CD4-positive, alpha-beta T cell treated with Interleukin-6 for 4 hours (primary cell): ENCODE results near the gene GEMIN5.

Source experiments
- DNase-seq: peaks from one replicate; pipeline ENCODE4 v3.0.0-alpha.2; 2020; ENCODE audit warnings: mixed read lengths

The GEMIN5 gene

DNA sequence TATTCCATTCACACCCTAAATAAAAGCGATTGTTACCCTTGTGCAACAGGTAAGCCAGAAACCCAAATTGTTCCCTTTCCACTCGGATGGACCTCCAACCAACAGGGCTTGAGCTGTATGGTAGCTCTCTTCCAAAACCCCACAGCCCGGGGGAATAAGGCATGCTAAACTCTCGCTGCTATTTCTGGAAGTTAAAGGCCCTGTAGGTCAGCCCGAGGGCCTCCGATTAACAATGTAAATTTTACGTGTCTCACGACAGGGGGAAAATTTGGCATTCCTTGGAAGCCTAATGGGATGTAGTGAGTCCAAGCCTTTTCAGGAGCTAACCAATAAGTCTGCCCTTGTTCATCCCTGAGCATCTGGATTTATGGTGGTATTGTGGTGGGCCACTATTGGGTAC lies 53.6 kb downstream of the GEMIN5 start:
- no peak for DNase-seq

DNA sequence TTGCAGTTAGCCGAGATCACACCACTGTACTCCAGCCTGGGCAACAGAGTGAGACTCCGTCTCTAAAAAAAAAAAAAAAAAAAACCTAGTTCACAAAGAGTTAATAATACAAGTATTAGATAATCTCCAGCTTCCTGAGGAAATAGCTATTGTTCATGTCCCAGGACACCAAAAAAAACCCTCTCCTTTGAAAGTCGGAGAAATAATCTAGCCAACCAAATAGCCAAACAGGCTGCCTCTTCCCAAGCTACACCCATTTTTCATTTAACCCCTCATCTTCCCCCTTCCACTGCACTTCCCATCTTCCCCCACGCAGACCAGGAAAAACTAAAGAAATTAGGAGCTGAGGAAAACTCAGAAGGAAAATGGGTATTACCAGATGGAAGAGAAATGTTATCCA lies 56.0 kb downstream of the GEMIN5 start:
- DNase-seq, result no peak

DNA sequence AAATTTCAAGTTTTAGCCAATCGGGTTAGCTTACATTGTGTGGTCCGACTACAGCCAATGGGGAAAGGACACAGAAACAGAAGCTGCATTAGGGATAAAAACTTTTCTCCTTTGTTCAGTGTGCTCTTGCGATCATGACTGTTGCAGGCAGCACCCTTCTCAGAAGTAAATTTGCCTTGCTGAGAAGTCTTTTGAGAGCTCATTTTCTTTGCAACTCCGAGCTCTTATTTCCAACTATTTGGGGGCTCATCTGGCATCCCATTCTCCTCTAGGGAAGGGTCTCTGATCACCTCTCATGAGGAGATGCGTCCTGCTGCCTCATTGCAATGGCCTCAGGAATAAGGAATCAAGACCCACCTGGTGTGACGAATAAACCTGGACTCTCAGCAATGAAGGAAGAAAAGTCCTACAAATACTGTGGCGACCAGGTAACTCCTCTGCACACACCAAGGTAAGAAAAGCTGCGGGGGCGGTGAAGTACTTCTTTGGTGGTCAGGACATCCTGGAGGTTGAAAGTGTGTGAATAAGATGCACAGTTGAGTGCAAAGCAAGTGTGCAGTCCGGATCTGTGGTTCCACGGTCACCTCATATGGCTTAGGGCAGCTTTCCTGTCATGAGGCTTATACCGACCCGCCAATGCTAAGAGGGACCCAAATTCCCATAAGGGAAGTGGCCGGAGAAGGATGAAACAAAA lies 59.2 kb downstream of the GEMIN5 start:
- no peak for DNase-seq

DNA sequence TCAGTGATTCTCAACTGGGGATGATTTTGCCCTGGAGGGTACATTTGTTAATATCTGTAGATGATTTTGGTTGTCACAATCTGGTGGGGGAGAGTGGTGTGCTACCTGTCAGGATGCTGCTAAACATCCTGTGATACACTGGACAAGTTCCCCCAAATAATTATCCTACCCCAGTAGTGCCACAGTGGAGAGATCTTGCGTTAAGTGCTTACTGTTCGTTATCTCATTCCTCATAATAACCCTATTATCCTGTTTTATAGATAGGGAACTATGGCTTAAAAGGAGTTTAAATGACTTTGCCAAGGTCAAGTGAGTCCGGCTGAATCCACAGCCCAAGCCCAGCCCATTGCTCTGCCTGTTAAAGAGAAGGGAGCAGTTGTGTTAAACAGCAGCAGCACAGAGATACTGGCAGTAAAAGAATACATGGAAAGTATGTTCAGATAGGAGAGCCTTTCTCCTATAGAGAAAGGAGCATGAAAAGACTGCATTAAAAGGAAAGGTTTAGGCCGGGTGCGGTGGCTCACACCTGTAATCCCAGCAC lies 64.2 kb downstream of the GEMIN5 start:
- DNase-seq, result no peak

DNA sequence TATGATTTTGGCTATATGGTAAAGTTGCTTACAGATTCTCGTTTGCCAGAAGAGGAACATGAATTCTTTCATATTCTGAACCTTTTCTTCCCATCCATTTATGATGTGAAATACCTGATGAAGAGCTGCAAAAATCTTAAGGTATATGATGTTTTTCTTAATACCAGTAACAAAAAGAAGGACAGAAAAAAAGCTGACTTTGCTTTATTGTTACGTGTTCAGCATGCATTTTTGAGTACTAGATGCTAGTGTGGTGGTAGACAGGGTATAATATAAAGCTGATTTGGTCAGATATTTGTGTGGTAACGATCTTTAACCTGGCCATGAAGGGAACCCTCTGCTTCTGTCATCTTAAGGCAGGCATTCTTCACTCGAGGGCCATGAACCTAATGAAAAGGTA lies 66.3 kb downstream of the GEMIN5 start:
- no peak for DNase-seq

DNA sequence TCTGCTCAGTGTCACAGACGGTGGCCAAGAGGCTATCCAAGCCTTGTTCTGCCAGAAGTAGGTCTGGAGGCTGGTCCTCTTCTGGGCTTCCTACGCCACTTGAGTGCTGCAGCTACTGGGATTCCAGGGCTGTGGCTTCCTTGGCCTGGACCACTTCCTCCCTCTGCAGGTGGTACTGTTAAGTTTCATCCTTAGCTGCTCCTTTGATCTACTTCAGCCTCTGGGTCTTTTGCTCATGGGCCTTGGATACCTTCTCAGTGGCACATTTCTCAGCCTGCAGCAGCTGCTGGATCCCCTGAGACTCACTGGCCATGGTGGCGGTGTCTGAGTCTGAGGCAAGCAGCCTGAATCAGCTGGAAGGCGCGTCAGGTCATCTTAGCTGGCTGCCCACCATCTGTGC lies 69.3 kb downstream of the GEMIN5 start:
- peak; percentile 26 for DNase-seq

DNA sequence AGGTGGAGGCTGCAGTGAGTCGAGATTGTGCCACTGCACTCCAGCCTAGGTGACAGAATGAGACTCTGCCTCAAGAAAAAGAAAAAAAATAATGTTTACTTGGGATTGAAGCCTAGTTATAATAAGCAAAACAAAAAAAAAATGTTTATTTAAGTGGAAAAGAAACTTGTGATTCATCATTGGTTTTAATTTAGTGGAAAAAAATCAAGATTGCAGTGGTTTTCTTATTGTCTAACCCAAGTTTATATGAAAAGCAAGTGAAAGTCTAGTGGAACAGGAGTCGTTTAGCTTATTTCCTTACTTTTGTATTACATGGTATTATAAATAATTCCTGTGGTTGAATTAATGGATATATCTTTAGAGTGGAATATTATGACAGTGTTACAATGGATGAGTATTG lies 71.2 kb downstream of the GEMIN5 start:
- DNase-seq, result no peak

DNA sequence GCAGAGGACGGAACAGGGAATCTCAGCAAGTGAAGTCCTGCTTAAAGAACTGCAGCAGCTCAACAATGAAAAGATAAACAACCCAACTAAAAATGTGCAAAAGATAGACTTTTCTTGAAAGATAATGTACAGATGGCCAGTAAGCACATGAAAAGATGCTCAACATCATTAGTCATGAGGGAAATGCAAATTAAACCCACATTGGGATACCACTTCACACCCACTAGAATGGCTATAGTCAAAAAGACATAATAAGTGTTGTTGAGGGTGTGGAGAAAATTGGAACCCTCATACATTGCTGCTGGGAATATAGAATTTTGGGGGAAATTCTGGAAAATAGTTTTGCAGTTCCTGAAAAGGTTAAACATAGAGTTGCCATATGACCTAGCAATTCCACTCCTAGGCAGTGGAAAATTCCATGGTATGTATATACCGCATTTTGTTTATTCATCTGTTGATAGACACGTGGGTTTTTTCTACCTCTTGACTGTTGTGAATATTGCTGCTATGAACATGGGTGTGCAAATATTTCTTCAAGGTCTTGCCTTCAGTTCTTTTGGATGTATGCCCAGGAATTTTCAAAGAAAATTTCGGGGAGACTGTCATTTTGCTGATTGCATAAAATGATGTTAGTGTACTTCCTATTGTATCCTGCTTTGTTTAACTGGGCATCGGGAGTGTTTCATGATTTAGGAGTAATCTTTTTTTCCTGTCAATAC lies 72.4 kb downstream of the GEMIN5 start:
- no peak for DNase-seq

DNA sequence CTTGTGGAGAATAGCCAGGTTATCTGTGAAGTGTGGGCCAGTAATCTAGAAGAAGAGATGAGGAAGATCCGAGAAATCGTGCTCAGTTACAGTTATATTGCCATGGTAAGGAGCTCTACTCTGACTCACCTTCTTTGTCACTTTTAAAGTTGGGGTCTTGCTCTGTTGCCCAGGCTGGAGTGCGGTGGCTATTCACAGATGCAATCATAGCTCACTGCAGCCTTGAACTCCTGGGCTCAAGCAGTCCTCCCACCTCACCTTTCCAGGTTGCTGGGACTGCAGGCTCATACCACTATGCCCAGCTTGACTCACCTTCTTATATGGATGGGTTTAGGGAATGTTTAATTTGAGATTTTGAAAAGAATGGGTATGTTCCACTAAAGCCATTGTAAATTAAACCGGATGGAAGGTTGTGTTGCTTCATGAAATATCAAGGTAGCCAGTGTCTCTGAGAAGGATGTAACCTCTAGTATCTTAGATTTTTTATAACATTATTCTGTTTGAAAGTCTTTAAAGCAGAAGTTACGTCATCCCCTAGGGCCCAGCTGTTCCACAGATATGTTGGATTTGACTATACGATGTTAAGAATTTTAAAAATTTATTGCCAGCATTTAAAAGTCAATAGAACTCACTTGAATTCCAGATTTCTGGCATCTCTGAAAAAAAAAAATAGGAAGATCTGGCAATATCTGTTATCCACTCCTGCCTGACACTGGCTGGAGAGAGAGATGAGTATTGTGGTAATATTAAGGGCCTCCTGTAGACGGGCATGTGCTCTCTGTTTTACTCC lies 74.5 kb downstream of the GEMIN5 start:
- no peak for DNase-seq

DNA sequence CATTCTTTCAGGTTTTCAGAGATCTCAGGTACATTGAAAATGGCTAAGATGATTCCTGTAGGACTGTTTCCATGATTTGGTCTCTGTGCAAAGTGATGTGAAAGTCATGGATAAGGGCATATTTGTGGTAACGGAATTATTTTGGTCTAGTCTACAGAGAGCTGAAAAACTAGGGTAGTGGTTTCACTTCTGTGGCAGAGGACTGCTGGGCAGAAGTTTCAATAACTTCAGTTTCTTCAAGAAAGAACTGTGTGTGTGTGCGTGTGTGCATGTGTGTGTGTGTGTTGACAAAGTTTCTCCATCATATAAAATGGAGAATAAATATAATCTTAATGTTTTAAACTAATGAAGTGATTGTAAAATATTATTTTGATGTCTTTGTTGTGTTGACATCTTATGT lies 75.2 kb downstream of the GEMIN5 start:
- no peak for DNase-seq

DNA sequence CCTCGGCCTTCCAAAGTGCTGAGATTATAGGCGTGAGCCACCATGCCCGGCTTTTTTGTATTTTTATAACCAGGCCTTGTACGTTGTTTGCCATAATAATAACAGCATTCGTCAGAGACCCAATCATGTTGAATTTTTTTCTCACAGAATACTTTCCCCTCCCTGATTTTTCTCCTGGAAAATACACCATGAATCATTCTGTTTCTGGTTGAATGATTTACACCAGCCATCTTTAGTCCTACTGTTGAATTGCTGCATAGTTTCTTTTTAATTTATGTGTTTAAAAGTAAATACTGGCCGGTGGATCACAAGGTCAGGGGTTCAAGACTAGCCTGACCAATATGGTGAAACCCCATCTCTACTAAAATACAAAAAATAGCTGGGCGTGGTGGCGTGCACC lies 76.1 kb downstream of the GEMIN5 start:
- no peak for DNase-seq

DNA sequence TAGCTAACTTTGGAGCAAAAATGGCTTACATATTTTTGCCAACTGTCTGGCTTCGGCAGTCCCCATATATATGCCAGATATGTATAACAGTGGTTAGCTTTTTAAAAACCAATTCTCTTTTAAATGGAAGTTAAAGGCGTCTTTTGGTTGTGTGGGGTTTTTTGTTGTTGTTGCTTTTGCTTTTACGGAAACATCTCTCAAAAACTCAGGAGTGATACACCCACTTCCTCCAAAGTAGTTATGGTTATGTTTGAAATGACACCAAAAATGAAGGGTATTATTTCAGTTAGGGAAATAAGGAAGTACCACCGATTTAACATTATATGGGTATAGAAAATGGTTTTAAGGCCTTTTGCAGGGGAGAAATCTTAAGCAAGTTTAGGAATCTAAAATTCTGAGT lies 77.2 kb downstream of the GEMIN5 start:
- no peak for DNase-seq

DNA sequence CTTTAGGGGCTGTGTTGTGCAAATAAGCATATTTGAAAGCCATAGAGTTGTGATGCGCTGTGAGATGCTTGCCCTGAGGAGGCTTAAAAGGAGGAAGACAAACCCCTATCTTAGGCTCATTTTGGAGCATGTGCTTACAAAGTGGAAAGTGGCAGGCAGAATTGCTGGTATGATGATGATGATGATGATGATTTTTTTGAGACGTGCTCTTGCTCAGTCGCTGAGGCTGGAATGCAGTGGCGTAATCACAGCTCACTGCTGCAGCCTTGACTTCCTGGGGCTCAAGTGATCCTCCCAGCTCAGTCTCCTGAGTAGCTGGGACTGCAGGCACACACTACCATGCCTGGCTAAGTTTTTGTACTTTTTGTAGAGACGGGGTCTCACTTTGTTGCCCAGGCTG lies 77.9 kb downstream of the GEMIN5 start:
- DNase-seq, result peak; percentile 15

DNA sequence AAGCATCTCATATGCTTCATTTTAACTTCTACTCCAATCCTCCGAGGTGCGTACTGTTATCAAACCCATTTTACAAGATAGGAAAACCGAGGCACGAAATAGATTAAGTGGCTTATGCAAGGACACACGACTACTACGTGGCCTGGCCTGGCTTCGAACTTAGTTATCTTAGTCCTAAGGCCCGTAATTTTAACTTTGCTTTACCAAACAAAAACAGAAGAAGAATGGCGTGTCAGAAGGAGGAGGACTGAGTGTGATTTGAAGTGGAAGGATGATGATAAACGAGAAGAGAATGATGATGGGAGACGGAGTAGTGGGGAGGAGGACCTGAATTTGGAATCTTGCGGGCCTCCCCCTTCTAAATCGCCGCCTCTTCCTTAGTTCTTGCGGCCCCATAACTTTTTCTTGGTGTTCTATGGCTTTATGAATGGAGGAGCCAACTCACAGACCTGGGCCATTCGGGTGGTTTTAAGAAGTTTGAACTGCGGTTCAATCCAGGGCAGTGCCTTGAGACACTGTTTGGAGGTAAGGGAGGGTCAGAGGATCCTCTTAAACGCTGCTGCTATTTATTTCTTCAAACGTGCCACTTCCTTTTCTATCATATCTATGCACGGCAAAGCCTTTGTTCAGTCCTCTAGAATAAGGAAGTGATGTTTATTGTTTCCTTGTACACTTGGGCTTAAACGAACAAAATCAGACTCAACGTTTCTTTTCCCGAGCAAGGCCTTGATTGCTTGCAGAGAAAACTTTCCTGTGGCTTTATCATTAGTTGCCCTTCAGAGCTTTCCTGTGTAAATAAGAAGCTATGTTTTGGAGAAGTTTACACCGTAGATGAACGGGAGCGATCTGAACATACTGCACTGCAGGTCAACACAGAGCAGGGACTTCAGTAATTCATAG lies 78.8 kb downstream of the GEMIN5 start:
- peak; percentile 10 for DNase-seq

DNA sequence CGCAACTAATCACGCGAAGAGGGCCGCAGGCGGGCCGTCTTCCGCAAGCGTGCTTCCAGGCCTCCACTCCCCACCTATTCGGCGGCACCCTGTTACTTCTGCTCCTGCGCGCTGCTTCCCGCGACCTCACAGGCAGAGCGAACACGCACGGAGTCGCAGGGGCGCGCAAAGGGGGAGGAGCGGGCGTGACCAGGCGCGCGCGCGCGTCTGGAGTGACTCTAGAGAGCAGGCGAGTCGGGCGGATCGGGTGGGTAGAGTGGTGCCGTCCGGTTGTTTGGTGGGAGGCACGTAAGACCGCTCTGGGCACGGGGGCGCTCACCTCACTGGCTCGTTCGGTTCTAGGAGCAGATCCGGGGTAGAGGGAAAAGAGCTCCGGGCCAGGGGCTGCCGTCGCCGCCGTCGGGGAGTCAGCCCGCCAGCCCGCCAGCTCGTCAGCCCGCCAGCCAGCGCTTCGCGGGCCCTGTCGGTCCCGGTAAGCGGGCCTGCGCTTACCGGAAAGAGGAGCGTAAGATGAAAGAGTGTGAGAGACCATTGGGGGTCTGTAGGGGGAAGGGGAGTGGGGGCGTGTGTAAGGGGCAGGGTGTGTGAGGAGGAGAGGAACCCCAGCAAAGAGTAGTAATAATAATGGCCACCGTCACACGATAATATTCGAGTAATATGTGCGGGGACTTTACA lies 79.6 kb downstream of the GEMIN5 start, which contains the start of gene CNOT8:
Gene CNOT8, plus strand, starts transcription at position 331 of the 675 bp plus-strand sequence. CDS start 4,652 bp downstream, outside the sequence.
- peak; percentile 98 for DNase-seq

DNA sequence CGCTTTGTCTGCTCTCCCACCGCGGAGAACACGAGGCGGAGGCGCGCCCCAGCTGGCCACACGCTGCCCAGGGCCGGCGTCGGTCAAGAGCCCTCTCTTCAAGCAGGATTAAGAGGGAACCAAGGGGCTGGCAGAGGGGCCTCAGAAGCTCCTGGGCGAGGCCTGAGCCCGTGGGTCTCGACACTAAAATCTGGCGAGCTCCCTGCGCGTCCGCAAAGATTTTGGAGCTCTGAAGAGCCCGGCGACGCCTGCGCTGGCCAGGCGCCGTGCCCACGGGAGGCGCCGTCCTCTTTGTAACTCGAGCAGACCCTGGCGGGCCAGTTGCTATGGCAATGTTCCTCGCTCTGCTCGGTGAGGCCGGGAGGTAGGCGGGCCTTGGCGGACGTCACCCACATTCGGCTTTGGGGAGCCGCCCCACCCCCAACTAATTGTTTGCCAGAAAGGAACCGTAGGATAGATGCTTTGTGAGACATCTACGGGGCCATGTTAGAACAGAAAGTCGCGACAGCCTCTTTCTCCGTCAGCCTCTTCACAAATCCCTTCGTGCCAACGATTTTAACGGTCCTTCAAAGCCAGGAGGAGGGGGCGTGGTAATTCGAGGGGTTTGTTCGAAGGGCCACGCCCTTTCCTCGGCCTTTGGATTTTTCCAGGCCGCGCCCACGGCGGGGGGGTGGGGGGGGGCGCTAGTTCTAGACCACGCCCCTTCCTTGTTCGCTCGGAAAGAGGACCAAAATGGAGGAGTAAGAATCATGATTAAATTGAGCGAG lies 80.3 kb downstream of the GEMIN5 start:
- DNase-seq, result peak; percentile 93

DNA sequence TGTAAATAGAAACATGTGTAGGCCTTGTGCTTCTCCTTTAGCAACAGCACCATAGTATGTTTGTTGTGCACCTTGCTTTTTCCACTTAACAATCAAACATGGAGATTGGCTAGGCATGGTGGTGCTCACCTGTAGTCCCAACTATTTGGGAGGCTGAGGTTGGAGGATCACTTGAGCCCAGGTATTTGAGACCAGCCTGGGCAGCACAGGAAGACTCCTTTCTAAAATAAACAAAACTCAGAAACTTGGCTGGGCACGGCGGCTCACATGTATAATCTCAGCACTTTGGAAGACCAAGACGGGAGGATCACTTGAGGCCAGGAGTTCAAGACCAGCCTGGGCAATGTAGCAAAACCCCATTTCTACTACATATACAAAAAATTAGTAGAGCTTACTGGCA lies 86.7 kb downstream of the GEMIN5 start:
- DNase-seq, result no peak

DNA sequence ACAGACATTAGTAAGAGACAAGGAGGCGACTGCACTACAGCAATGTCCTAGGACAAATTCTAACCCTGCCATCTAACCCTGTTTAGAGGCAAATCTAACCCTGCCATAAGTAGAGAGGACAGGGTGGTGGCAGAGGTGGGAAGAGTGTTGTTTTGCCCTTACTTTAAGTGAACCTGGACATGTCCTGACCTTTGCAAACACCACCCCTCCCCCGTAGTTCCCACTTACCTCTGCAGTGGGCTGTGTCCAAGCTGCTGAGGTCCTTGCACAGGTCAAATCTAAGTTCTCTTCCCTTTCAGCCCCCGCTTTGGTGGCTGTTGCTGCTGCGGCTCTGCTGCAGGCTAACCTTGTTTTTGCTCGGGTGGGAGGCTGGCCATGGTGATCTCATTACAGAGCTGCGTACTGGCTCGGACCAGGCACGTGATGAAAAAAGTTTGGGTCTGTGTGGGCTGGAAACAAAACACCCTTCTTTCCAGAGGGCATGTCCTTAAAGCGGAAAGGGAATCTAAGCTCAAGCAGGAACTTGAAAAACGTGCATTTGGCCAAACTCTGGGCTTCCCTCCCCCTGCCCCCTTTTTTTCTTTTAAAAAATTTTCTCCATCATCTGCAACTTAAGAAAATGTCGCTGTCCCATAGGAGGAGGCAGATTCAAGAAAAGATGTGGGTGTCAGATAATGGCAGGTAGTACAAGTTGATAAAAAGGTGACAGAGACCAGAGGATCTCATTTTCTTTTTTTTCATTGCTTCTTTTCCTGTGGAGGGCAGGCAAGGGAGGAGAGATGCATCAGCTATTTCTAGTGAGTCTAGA lies 87.6 kb downstream of the GEMIN5 start, which contains the start of gene FAXDC2:
Gene FAXDC2, minus strand, starts transcription at position 349 of the 808 bp plus-strand sequence. CDS start 12,425 bp downstream, outside the sequence.
- DNase-seq, result no peak

DNA sequence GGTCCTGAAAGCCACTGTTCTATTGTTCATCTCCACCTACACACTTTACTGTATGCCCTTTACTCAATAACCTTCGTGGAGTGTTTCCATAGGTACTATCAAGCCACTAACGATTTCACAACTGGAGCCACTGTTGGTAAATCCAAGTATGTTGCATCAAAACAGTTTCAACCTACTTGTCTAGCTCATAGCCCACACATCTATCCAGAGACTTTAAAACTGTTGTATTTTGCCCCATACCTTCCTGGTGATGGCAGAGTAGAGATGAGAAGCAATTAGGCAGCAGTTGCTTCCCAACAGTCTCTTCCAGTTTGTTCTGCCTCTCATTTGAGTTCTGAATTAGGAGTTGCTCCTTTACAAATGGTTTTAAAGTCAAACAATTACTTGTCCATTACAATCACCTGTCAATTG lies 88.2 kb downstream of the GEMIN5 start:
- DNase-seq, result no peak

DNA sequence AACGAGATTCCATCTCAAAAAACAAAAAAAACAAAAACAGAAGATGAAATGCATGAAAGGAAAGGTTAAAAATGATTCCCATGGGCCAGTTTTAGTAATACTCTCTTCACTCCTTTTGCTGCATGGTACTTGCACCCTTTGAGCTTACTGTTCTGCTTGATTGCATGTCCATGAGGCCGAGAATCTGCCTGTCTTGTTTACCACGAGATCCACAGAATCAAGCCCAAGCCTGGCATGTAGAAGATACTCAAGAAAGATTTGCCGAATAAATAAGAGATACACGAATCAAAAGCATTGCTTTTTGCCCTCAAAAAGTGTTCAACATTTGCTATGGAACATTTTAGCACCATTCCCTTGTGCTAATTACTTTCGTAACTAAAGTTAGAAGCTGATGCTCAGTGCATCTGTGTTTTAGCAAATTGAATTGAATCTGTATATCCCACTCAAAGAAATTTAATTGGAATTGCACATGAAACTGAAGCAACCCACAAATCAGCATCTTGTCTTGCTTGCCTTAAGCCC lies 88.7 kb downstream of the GEMIN5 start:
- no peak for DNase-seq
